SJCRH30 (cell line): ENCODE data around the gene TGFB1. TPM values are rescaled to one million over a fixed set of nuclear protein-coding genes. Genes with fewer than 3 reads are reported as not detected.
A peak's percentile ranks its signal among the peaks of the same experiment; 100 is the strongest.
"Not testable (repeated sequence)": the region's sequence is repeated elsewhere in the genome, so short reads cannot be mapped to it uniquely, and the experiment has no call there.

Source experiments
- DNase-seq, 2 experiments: peaks; one replicate each; pipeline ENCODE4 v3.0.0-alpha.2; 2015 to 2020
- H3K27ac ChIP-seq: fragments of 250-450 bp; sonication (Bioruptor Pico); 2 replicates; pipeline ENCODE4 v1.5.1; 2020; ENCODE audit warnings: mild to moderate bottlenecking, moderate library complexity
- H3K27me3 ChIP-seq: fragments of 250-450 bp; sonication (Bioruptor Pico); 2 replicates; pipeline ENCODE4 v1.5.1; 2020; ENCODE audit warnings: mild to moderate bottlenecking, moderate library complexity
- H3K36me3 ChIP-seq: fragments of 250-450 bp; sonication (Bioruptor Pico); 2 replicates; pipeline ENCODE4 v1.5.1; 2020; ENCODE audit warnings: mild to moderate bottlenecking, moderate library complexity
- H3K4me1 ChIP-seq: fragments of 250-450 bp; sonication (Bioruptor Pico); 2 replicates; pipeline ENCODE4 v1.5.1; 2020; ENCODE audit warnings: mild to moderate bottlenecking, moderate library complexity
- H3K4me3 ChIP-seq: fragments of 250-450 bp; sonication (Bioruptor Pico); 2 replicates; pipeline ENCODE4 v1.5.1; 2020; ENCODE audit warnings: mild to moderate bottlenecking, moderate library complexity
- H3K9me3 ChIP-seq: fragments of 250-450 bp; sonication (Bioruptor Pico); replicated peaks from 2 replicates; pipeline ENCODE4 v1.5.1; 2020; ENCODE audit warnings: mild to moderate bottlenecking, moderate library complexity
- total RNA-seq: library from RNA; depleted of rRNA; stranded (reverse); fragments of >200 nt; shearing (Covaris generic); gene quantifications from 2 replicates; pipeline ENCODE4 v1.2.3, GENCODE V29; 2014; rRNA removed

TGFB1 gene
- 11.0 and 12.7 TPM in 2 replicates for total RNA-seq

- peak; percentile 90 to 92 for DNase-seq
- Histone ChIP-seq H3K27ac (peak within 1 kb of the TSS; percentile 13; the same call in 1 of the 2 replicates), H3K4me1 (no peaks in the 10 kb centered on the region; the same call in 1 of the 2 replicates), H3K27me3 (no peaks in the 10 kb centered on the region), H3K36me3 (0 out of 2 replicates have a peak, but pooled peaks cover 4% of the 10 kb centered on the region), H3K9me3 (no peaks in the 10 kb centered on the region), H3K4me3 (peak within 1 kb of the TSS; percentile 88)
Measured at GRCh38 chr19:41353466-41354342, at the start of gene TGFB1. Gene TGFB1 (minus strand): TSS chr19:41353922. CDS start chr19:41353044, 878 bp downstream.

- Histone ChIP-seq H3K27me3 (no peaks in the 10 kb centered on the region), H3K27ac (no peak overlapping the region), H3K9me3 (no peaks in the 10 kb centered on the region), H3K36me3 (no peaks in the 10 kb centered on the region), H3K4me1 (peaks cover 7% of the 10 kb centered on the region; the same call in 1 of the 2 replicates), H3K4me3 (no peak overlapping the region)
- no peak for DNase-seq
Measured at GRCh38 chr19:41402010-41402409, 48.3 kb upstream of the TGFB1 start.

- DNase-seq = no peak
- Histone ChIP-seq H3K4me3 (no peak overlapping the region), H3K36me3 (no peaks in the 10 kb centered on the region), H3K27ac (no peak overlapping the region), H3K9me3 (no peaks in the 10 kb centered on the region), H3K27me3 (no peaks in the 10 kb centered on the region), H3K4me1 (peaks cover 7% of the 10 kb centered on the region; the same call in 1 of the 2 replicates)
Measured at GRCh38 chr19:41401483-41401882, 47.8 kb upstream of the TGFB1 start.

DNA sequence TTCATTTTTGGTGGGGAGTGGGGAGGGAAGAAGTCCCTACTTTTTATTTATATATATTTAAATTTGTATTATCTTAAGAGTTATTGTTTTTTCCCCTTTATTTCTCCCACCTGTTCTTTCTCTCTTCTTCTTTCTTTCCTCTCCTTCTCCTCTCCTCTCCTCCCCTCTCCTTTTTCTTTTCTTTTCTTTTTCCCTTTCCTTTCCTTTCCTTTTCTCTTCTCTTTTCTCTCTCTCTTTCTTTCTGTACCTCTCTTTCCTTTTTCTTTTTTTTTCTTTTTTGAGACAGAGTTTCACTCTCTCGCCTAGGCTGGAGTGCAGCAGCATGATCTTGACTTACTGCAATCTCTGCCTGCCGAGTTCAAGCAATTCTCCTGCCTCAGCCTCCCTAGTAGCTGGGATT lies 45.8 kb upstream of the TGFB1 start:
- H3K4me1 ChIP-seq = peaks cover 7% of the 10 kb centered on the region; the same call in 1 of the 2 replicates
- H3K27ac ChIP-seq = no peak overlapping the region
- H3K4me3 ChIP-seq = no peak overlapping the region
- DNase-seq = no peak
- no peaks in the 10 kb centered on the region for H3K9me3 ChIP-seq
- H3K27me3 ChIP-seq = no peaks in the 10 kb centered on the region
- H3K36me3 ChIP-seq = no peaks in the 10 kb centered on the region

GRCh38 chr19:41399091-41399490 lies 45.4 kb upstream of the TGFB1 start:
- H3K9me3 ChIP-seq = no peaks in the 10 kb centered on the region
- H3K4me1 ChIP-seq = peaks cover 7% of the 10 kb centered on the region; the same call in 1 of the 2 replicates
- H3K27me3 ChIP-seq = no peaks in the 10 kb centered on the region
- no peak overlapping the region for H3K27ac ChIP-seq
- H3K36me3 ChIP-seq = no peaks in the 10 kb centered on the region
- no peak for DNase-seq
- H3K4me3 ChIP-seq = peak overlapping the region; percentile 92; the same call in 1 of the 2 replicates

DNA sequence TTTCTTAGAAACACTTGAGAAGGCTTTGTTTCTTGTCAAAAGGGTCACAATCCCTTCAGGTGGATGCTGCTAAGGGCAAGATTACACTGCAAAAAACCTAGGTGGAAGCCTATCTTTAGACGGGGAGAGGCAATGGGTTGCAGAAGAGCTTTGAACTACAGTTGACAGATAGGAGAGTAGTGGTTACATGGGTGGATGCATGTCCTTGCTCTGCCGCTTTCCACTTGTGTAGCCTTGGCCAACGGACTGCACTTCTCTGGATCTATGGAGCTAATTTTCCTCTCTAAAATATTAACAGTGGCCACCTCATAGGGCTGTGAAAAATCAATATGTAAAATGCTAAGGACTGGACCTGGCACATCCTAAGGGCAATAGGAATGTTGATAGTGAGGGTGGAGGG lies 44.9 kb upstream of the TGFB1 start:
- H3K36me3 ChIP-seq = no peaks in the 10 kb centered on the region
- DNase-seq = no peak
- no peak overlapping the region for H3K27ac ChIP-seq
- no peaks in the 10 kb centered on the region for H3K27me3 ChIP-seq
- H3K9me3 ChIP-seq = no peaks in the 10 kb centered on the region
- peaks cover 7% of the 10 kb centered on the region; the same call in 1 of the 2 replicates for H3K4me1 ChIP-seq
- H3K4me3 ChIP-seq = peak overlapping the region; percentile 92

GRCh38 chr19:41398050-41398418 lies 44.3 kb upstream of the TGFB1 start:
- peaks cover 7% of the 10 kb centered on the region; the same call in 1 of the 2 replicates for H3K4me1 ChIP-seq
- H3K9me3 ChIP-seq = no peaks in the 10 kb centered on the region
- 0 out of 2 replicates have a peak, but pooled peaks cover 1% of the 10 kb centered on the region for H3K36me3 ChIP-seq
- peak overlapping the region; percentile 97 for H3K27ac ChIP-seq
- no peak for DNase-seq
- peak overlapping the region; percentile 92 for H3K4me3 ChIP-seq
- no peaks in the 10 kb centered on the region for H3K27me3 ChIP-seq

GRCh38 chr19:41397086-41398049 lies 43.6 kb upstream of the TGFB1 start, which contains the start of the genes BCKDHA and EXOSC5:
Gene BCKDHA (plus strand): TSS chr19:41397818. CDS start chr19:41397828, 10 bp downstream.
Gene EXOSC5 (minus strand): TSS chr19:41397359. CDS start chr19:41397328, 31 bp downstream.
- H3K36me3 ChIP-seq = 0 out of 2 replicates have a peak, but pooled peaks cover 5% of the 10 kb centered on the region
- H3K27ac ChIP-seq = peak within 1 kb of the TSS; percentile 97
- H3K4me1 ChIP-seq = peaks cover 7% of the 10 kb centered on the region; the same call in 1 of the 2 replicates
- peak; percentile 100 for DNase-seq
- H3K27me3 ChIP-seq = no peaks in the 10 kb centered on the region
- H3K4me3 ChIP-seq = peak within 1 kb of the TSS; percentile 92
- no peaks in the 10 kb centered on the region for H3K9me3 ChIP-seq

DNA sequence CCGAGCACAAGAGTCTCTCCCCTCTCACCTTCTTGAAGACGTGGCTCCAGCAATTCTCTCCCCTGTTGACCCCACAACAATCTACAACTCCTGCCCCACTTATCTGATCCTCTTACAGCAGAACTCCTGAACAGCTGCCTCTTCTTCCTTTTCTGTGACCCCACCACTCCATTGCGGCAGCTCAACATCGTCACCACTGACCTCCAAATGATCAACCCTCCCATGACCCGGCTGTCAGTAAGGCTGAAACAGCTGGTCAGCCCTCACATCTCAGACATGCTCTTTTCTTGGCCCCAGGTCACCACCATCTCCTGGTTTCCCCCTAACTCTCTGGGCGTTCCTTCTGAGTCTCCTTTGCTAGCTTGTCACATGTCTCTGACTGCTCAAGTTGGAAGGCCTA lies 41.6 kb upstream of the TGFB1 start:
- H3K36me3 ChIP-seq = peaks cover 22% of the 10 kb centered on the region
- no peak for DNase-seq
- H3K4me3 ChIP-seq = no peak overlapping the region
- H3K4me1 ChIP-seq = peaks cover 7% of the 10 kb centered on the region; the same call in 1 of the 2 replicates
- no peaks in the 10 kb centered on the region for H3K27me3 ChIP-seq
- H3K9me3 ChIP-seq = no peaks in the 10 kb centered on the region
- no peak overlapping the region for H3K27ac ChIP-seq

- DNase-seq = no peak
- H3K27me3 ChIP-seq = no peaks in the 10 kb centered on the region
Measured at GRCh38 chr19:41392775-41393174, 39.1 kb upstream of the TGFB1 start.

GRCh38 chr19:41391618-41392017 lies 37.9 kb upstream of the TGFB1 start:
- no peaks in the 10 kb centered on the region for H3K27me3 ChIP-seq
- H3K27ac ChIP-seq = no peak overlapping the region
- H3K9me3 ChIP-seq = no peaks in the 10 kb centered on the region
- DNase-seq = no peak
- no peaks in the 10 kb centered on the region; the same call in 1 of the 2 replicates for H3K4me1 ChIP-seq
- peaks cover 41% of the 10 kb centered on the region for H3K36me3 ChIP-seq
- no peak overlapping the region for H3K4me3 ChIP-seq

More at GRCh38 chr19:41392775-41393174, 39.1 kb upstream of the TGFB1 start:
- H3K27ac ChIP-seq = no peak overlapping the region
- no peaks in the 10 kb centered on the region; the same call in 1 of the 2 replicates for H3K4me1 ChIP-seq
- H3K4me3 ChIP-seq = no peak overlapping the region
- peaks cover 41% of the 10 kb centered on the region for H3K36me3 ChIP-seq
- H3K9me3 ChIP-seq = no peaks in the 10 kb centered on the region

GRCh38 chr19:41386442-41386841 lies 32.7 kb upstream of the TGFB1 start:
- Histone ChIP-seq H3K9me3 (no peaks in the 10 kb centered on the region), H3K4me3 (no peak overlapping the region), H3K4me1 (no peaks in the 10 kb centered on the region), H3K27me3 (no peaks in the 10 kb centered on the region), H3K36me3 (peaks cover 32% of the 10 kb centered on the region), H3K27ac (no peak overlapping the region)
- no peak for DNase-seq

GRCh38 chr19:41384351-41384750 lies 30.6 kb upstream of the TGFB1 start:
- Histone ChIP-seq H3K9me3 (no peaks in the 10 kb centered on the region), H3K4me3 (no peak overlapping the region), H3K27me3 (no peaks in the 10 kb centered on the region), H3K36me3 (peaks cover 11% of the 10 kb centered on the region), H3K27ac (no peak overlapping the region), H3K4me1 (no peaks in the 10 kb centered on the region)
- no peak for DNase-seq

DNA sequence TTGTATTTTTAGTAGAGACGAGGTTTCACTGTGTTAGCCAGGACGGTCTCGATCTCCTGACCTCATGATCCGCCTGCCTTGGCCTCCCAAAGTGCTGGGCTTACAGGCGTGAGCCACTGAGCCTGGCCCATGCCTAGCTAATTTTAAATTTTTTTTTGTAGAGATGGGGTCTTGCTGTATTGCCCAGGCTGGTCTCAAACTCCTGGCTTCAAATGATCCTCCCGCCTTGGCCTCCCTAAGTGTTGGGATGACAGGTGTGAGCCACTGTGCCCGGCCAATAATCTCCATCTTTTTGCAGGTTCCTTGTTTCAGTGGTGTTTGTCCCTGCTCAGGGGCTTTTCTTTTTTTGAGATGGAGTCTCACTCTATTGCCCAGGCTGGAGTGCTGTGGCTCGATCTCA lies 27.8 kb upstream of the TGFB1 start:
- not testable (repeated sequence) for H3K27ac ChIP-seq, H3K27me3 ChIP-seq, H3K36me3 ChIP-seq, DNase-seq, H3K4me1 ChIP-seq, H3K9me3 ChIP-seq, H3K4me3 ChIP-seq
